DMS153 (cell line): ENCODE results near the gene CCDC134.
"Not testable (repeated sequence)": the region's sequence is repeated elsewhere in the genome, so short reads cannot be mapped to it uniquely, and the experiment has no call there.

ENCODE experiments used
- DNase-seq: peaks from one replicate; lab custom pipeline; 2025; lab: John Stamatoyannopoulos, UW

The CCDC134 gene

DNA sequence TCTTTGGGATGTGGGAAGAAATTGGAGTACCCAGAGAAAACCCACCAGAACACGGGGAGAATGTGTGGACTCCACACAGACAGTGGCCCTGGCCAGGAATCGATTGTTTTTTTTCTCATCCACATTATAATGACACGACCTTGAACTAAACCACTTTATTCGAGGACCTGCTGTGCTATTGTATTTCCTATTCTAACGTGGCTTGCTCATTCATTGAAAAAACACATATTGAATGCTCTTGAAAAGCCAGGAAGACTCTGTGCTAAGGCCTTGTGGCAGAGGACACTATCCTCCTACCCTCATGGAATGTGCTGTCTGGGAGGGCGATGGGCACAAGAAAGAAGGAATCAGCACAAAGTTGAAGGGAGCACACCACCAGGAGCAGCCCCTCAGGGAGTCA lies 23.3 kb downstream of the CCDC134 start:
- DNase-seq: no peak

DNA sequence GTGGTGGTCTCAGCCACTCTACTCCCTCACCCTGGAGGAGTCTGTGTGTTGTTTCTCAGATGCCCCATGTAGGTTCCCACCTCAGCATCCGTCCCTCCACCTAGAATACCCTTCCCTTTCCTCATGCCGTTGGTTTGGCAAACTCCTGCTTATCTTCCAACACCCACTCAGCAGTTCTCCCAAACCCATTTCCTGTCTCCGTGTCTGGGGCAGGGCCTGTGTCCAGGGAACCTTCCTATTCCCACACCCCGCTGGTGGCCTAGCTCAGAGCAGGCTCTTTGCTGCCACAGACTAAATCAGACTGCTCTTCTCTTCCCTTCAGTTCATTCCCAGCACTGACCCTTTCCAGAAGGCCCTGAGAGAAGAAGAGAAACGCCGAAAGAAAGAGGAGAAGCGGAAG lies 24.9 kb downstream of the CCDC134 start:
- no peak for DNase-seq

DNA sequence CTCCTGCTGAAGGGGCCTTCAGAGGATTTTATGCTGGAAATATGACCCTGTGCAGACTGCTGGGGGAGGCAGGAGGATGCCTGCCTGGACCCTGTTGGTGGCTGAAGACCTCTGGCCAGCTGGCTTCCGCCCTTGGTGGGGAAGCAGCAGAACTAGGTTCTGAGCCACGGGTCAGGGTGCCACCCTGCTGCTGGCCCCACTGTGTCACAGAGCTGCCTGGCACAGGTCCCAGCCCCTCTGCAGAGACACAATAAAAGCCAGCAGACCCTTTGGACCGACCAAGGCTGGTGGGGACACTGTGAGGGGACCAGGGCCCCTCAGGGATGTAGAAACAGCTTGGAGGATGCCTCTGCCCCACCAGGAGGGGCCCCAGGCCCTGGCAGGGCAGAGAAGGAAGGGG lies 25.5 kb downstream of the CCDC134 start:
- no peak for DNase-seq

DNA sequence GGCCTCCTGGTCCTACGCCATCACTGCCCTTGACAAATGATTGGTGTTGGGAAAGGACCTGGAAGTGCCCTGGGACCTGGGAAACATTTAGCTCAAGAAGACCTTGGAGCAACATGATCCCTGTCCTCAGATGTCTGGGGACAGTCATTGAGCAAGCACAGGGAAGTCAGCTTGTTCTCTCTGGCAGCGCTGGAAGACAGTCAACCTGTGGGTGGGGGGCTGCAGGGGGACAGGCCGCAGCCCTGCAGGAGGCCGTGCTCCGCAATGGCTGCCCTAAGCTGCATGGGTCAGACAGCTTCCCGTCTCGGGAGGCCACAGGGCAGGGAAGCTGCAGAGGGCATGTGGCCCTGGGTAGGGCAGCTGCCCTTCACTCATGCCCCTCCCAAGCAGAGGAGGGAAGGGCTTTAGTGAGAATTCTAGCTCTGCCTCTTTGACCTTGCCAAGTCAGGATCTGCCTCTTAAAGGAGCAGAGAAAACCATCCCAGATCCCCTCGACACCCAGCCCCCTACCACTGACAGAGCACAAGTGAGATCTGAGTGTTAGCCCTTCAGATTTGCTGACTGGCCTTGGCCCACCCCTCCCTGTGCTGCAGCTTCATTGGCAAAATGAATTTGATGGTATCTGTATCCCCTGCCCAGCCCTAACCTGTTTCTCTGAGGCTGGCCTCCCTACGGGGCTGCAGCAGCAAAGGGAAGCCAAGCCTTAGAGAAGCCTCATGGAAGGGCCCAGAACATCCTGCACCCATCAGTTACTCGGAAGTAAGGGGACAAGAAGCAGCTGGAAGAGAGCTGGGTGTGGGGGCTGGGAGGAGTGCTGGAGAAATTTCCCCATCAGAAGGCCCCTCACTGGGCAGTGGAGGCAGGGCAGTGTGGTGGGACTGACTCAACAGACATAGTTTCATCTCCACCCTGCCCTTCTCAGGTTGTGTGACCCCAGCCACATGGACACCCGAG lies 26.2 kb downstream of the CCDC134 start:
- no peak for DNase-seq

DNA sequence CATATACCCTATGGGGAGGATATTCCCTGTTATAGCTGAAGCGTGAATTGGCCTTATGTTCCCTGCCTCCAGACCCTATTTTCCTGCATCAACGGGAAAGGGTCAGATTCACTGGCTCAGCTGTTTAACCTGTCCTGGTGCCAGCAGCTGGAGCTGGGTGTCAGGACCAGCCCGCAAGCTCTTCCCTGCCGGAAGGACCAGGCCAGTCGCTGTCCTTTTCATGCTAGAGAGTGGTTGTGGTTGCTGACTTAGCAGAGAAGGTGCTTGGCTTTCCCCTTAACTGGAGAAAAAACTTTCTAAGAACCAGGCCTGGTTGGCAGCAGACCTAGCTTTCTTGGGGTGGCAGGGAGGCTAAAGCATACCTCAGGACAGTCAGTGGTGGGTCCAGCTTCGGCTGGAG lies 27.2 kb downstream of the CCDC134 start:
- no peak for DNase-seq

DNA sequence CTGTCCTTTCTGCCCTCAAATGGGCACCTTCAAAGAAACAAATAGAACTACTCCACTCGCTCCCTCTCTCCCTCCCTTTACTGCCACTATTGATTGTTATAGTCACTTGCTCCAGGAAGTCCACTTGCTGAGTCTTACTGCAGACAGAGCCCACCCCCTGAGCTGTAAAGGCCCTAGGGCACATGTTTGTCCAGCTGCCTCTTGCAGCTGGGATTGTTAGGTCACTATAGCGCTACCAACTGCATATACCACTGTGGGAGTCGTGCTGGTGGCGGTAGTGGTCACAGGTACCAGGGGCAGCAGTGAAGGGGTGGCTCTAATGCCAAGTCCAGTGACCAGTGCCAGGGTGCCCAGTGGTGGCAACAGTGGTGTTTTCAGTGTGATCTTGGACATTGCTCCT lies 28.0 kb downstream of the CCDC134 start:
- DNase-seq: peak; percentile 83

DNA sequence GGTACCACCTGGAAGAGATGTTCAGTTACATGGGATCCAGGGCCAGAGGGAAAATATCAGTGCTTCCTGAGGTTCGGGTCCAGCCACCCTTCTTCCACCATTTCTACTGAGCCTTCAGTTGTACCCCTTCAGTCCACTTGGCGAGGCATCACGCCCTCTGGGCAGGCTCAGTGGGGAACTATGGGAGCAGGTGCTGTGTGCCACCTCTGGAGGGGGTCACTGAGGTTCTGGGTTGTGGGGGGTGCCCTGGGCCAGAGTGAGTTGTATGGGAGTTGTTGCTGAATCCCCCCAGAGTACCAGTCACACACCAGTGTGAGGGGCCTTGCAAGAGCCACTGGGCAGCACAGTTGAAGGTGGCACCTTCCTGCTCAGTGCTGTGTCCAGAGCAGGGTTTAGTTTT lies 29.7 kb downstream of the CCDC134 start:
- no peak for DNase-seq

DNA sequence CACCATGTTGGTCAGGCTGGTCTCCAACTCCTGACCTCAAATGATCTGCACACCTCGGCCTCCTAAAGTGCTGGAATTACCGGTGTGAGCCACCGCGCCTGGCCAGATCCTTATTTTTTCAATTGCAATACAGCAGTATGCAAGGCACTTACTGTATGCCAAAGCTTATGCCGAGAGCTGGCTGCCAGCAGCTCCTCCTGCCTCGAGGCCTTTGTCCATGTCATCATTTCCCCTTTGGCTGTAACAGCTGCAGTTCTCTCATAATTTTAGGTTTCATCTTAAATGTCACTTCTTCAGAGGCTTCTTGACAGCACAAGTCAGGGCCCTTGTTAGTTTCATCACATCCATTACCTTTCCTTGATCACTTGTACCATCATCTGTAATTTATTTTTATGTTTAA lies 30.9 kb downstream of the CCDC134 start:
- DNase-seq: no peak

DNA sequence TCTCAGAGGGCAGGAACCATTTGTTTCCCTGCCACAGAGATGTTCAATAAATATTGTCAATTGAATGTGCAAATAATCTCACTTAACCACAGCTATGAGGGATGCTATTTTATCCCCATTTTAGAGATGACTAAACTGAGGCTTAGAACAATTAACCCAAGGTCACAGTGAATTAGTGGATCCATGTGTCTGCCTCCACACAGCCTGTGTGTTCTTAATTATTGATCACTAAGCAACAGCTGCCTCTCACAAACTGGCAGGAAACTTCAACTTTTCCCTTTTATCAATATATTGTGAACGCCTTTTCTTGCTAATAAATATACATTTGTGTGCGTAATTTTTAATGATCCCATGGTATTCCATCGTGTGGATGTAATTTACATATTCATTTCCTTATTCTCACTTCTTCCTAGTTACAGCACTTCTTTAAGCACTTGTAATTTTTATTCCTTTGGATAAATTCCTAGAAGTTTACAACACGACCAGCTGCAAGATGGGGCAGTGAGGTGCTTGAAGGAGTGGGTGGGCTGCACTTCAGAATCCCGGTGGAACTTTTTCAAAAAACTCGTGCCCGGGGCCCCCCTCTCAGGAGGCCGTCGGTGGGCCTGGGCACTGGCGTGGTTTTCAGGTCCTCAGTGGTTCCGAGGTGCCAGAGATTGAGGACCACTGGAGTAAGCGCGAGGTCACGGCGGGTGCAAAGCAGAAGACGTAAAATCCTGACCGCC lies 31.5 kb downstream of the CCDC134 start:
- no peak for DNase-seq

DNA sequence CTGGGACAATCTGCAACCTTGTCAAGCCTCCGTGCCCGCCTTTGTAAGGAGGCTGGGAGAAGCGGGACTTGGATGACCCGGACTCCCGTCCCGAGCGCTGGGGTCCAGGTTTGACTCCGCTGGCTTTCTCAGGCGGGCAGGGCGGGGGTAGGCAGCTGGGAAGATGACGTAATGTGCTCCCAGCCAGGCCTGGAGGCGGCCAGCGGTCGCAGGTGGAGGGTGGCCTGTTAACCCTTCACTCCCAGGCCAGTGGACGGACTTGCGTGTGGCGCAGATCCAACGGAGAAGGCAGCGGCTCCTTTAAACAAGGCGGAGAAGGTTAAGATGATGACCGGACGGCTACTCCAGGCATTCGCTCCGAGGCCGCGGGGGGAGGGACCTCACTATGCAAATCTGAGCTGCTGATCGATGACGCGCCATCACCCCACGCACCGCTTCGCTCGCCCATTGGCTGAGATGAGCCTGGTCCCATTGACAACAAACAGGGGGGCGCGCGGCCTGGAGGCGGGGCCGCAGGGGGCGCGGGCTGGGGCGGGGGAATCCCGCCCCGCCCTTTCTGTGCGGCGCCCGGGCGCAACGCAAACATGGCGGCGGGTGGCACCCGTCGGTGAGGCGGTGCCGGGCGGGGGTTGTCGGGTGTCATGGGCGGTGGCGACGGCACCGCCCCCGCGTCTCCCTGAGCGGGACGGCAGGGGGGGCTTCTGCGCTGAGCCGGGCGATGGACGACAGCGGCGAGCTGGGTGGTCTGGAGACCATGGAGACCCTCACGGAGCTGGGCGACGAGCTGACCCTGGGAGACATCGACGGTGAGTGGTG lies 32.3 kb downstream of the CCDC134 start, which contains the start of gene SREBF2:
Gene SREBF2, plus strand, starts transcription at position 553 of the 816 bp plus-strand sequence. Its CDS starts 166 bp downstream, at position 719.
- DNase-seq: peak; percentile 99

DNA sequence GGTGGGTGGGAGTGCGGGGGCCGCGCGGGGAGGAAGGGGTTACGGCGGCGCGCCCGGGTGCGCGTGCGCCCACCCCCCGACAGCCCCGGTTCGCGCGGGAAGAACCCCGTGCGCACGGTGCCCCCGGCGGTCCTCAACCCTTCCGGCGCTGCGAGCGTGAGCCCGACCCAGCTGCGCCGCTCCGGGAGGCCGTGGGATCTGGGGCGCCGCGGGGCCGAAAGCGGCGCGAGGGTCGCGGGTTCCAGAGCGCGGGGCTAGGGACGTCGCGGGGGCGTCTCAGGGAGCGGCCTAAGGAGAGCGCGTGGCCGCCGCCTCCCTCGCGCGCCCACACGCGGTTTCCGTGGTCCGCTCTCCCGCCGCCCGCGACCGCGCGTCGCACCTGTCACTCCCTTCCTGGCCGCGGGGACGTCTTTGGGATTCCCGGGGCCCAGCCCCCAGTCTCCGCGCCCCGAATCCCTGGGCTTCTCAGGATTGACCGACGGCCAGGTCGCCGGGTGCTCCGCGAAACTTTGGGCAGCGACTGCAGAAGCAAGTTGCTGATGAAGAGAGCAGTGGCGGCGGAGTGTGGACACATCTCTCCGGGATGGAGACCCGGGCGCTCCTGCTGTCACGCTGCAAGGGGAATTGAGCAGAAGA lies 33.0 kb downstream of the CCDC134 start:
- no peak for DNase-seq

DNA sequence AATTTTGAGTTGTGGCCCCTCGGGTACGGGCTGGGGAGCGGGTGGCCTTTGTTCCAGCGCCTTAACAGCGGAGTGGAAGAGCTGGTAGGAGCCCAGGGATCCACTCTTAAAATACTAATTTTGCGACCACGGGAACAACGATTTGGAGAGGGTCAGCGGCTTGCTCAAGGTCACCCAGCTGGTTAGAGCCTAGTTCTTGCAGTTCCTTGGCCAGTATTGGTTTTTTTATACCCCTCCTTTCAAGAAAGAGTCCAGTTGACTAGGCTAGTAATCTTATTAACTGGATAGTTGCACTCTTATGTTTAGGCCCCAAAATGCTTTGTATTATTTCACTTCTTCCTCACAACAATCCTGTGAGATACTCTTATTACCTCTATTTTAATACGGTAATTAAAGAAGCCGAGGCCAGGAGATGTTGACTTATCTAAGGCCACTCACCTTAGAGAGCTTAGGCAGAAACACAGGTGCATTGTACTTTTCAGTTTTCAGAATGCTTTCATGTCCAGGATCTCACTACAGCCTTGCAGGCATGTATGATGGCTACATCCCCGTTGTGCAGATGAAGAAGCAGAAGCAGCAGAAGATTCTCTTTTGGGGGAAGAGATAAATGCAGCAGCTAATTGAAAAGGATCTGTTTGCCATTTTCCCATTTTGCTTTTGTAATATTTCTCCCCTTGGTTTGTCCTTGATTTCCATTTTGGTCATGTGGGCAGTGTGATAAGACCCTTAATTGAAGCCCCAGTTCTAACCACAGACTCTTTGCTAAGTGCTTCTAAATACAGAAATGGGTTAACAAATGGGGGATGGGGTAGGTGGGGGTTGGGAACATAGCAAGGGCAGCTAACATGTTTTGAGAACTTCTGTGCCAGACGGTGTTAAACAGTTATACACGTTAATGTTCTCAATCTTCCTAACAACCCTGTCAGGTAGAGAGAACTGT lies 33.8 kb downstream of the CCDC134 start:
- no peak for DNase-seq

DNA sequence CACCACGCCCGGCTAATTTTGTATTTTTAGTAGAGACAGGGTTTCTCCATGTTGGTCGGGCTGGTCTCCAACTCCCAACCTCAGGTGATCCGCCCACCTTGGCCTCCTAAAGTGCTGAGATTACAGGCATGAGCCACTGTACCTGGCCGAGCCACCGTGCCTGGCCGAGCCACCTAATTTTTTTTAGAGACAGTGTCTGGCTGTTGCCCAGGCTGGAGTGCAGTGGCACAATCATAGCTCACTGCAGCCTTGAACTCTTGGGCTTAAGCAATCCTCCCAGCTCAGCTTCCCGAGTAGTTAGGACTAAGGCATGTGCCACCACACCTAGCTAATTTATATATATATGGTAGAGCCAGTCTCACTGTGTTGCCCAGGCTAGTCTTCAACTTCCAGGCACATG lies 35.0 kb downstream of the CCDC134 start:
- DNase-seq: not testable (repeated sequence)

DNA sequence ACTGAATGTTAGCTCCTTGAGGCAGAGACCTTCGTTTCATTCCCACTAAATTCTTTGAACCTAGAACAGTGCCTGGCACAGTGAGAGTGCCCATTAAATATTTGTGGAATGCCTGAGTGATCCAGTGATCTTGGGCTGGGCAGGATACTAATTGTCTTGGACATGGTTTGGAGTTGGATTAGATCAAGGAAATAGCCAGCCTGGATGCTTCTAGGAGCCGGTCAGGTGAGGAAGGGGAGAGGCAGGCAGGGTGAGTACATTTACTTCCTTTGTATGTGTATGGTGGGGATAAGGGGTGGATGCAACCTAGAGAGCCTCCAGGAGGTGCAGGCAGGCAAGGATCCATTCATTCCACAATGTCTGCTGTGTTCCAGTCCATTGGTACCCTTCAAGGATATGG lies 36.1 kb downstream of the CCDC134 start:
- DNase-seq: no peak

DNA sequence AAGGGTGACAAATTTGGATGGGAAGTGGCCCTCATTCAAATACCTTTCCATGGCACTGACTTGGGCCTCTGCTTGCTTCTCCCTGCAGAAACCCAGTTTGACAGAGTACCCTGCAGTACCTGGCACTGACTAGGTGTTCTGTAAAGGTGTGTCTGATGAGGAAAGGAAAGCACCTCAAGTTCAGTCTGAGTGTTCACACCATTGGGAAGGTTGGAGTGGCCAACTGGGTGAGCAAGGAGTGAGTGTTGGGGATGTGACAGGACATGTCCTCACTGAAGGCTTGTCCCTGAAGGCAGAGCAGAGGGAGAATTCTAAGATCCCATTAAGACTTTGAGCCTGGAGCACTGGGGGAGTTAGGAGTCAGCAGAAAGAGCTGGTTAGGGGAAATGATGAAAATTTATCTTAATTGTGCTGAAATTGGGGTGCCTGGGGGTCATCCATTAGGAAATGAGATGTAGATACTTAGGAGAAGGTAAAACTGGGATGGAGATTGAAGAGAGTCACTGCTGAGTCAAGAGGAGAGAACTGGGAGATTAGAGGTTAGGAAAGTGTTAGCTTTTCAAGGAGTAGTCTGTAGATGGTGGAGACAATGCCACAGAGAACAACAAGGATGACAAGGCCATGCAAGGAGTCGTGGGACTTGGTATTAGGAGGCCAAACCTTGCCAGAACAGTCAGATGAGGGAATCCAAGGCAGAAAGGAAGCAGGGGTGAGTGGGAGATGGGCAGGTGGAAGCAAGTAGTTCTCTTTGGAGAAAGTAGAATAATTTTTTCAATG lies 38.6 kb downstream of the CCDC134 start:
- DNase-seq: no peak

DNA sequence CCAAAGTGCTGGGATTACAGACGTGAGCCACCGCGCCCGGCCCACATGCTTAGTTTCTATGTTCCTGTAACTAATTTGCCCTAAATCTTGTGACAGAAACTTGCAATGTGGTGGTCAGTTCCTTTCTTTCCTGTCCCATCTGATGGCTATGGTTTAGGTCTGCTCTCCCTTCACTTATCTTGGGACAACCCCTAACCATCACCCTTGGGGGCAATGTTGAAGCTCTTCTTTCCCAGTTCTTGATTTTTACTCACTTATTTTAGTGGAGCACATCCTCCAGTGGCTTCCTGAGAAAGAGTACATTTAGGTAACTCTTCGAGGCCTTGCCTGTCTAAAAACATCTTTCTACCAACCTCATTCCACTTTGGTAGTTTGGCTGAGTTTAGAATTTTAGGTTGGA lies 39.7 kb downstream of the CCDC134 start:
- DNase-seq: no peak

DNA sequence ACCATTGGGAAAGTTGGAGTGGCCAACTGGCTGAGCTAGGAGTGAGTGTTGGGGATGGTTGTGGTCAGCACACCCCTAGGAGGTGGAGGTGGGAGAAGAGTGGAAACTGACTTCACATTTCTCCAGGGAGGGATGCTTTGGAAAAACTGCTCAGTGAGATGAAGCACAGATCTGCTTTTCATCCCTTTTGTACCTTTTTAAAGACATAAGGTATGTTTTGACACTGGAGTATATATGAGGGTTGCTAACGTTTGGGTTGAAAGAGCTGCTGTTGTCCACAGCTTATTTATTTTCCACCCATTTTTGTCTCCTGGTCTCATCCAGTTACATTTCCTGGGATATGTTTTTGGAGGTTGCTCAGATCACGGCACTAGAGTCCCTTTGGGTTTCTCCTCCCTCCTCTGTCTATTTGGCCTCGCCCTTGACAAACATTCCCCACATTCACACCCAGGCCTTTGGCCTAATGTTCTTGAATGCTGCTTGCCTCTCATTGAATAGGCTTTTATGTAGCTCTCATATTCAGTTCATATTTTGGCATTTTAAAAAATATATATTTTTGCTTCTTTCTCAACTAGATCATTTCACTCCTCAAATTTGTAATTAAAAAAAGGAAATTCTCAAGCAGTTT lies 40.7 kb downstream of the CCDC134 start:
- no peak for DNase-seq

DNA sequence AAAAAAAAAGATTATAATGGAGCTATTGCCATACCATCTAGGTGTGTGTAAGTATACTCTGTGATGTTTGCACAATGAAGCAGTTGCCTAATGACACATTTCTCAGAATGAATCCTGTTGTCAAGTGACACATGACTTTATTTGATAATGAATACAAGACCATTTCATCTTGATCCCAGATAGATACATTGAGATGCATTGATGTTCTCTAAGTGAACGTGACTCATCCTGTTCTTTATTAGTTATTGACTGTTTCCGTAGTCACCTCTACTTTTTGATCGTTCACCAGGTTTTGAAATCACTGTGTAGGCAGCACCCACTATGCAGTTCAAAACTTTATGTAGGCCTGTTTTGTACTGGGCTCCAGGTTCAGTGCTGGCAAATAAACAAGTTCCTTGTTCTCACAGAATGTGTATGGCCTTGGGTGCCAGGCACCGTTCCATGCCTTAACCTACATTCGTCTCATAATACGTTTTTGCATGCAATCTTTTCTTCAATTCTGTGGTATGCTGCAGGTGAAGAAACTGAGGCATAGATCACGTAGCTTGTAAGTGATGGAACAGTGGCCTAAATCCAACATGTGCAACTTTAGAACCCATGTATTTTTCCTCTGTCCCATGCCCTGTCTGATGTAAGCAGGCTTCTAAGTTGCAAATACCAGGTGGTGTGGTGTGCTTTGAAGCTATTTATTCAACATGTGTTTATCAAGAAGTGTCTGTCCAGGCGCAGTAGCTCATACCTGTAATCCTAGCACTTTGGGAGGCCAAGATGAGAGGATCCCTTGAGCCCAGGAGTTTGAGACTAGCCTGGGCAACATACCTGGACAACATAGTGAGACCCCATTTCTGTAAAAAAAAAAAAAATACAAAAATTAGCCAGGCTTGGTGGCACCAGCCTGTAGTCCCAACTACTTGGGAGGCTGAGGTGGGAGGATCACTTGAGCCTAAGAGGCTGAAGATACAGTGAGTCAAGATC lies 42.8 kb downstream of the CCDC134 start:
- no peak for DNase-seq
